BLaER1 treated with 17β-estradiol and CSF1 and Interleukin-3, amounts not matched to agents 10 nM and 100 nM (cell line): ENCODE results near the gene TCF25.
"Not testable (repeated sequence)": the region's sequence is repeated elsewhere in the genome, so short reads cannot be mapped to it uniquely, and the experiment has no call there.

Experiments
- H3K27ac ChIP-seq, 11 experiments: shearing (Covaris generic); formaldehyde crosslinking; 2 replicates each; pipeline ENCODE4 v1.8.1; 2022
- H3K27me3 ChIP-seq, 11 experiments: shearing (Covaris generic); formaldehyde crosslinking; 2 replicates each; pipeline ENCODE4 v1.8.1; 2022
- H3K36me3 ChIP-seq, 11 experiments: shearing (Covaris generic); formaldehyde crosslinking; 2 replicates each; pipeline ENCODE4 v1.8.1; 2022
- H3K4me1 ChIP-seq, 10 experiments: shearing (Covaris generic); formaldehyde crosslinking; 2 replicates each; pipeline ENCODE4 v1.8.1; 2022
- H3K4me2 ChIP-seq, 11 experiments: shearing (Covaris generic); formaldehyde crosslinking; 2 replicates each; pipeline ENCODE4 v1.8.1; 2022
- H3K4me3 ChIP-seq, 10 experiments: shearing (Covaris generic); formaldehyde crosslinking; 2 replicates each; pipeline ENCODE4 v1.8.1; 2022
- H3K9ac ChIP-seq, 11 experiments: shearing (Covaris generic); formaldehyde crosslinking; 2 replicates each; pipeline ENCODE4 v1.8.1; 2022
- H3K9me3 ChIP-seq, 11 experiments: shearing (Covaris generic); formaldehyde crosslinking; replicated peaks in 1 of 11; 2 replicates each; pipeline ENCODE4 v1.8.1; 2022
- H4K20me1 ChIP-seq, 11 experiments: shearing (Covaris generic); formaldehyde crosslinking; 2 replicates each; pipeline ENCODE4 v1.8.1; 2022
- Cebpa-rat ChIP-seq, 11 experiments: shearing (Covaris generic); IDR thresholded peaks; 2 replicates each; pipeline ENCODE4 v1.8.1; 2022

TCF25 gene

GRCh38 chr16:89909777-89910716 is 36.7 kb downstream of the TCF25 start:
- Histone ChIP-seq H3K9ac (peak overlapping the region in 6 of 11 experiments; percentile 1 to 38 (median 10); a peak in 6 of 22 replicates), H3K4me1 (peaks cover 17 to 51% (median 34%) of the 10 kb centered on the region in 10 experiments), H3K9me3 (peaks cover 0 to 23% (median 13%) of the 10 kb centered on the region in 11 experiments; a peak in 17 of 22 replicates), H3K4me3 (no peak overlapping the region), H3K4me2 (peak overlapping the region; percentile 0 to 71 (median 38); a peak in 16 of 22 replicates), H4K20me1 (peaks cover 24 to 78% (median 60%) of the 10 kb centered on the region in 11 experiments; a peak in 20 of 22 replicates), H3K27me3 (no peaks in the 10 kb centered on the region), H3K27ac (peak overlapping the region in 5 of 11 experiments; percentile 12 to 53 (median 14); a peak in 7 of 22 replicates), H3K36me3 (peaks cover 67 to 79% (median 75%) of the 10 kb centered on the region in 11 experiments)
- TF ChIP-seq Cebpa-rat (IDR thresholded peaks at IDR 0.05) = no peak

DNA sequence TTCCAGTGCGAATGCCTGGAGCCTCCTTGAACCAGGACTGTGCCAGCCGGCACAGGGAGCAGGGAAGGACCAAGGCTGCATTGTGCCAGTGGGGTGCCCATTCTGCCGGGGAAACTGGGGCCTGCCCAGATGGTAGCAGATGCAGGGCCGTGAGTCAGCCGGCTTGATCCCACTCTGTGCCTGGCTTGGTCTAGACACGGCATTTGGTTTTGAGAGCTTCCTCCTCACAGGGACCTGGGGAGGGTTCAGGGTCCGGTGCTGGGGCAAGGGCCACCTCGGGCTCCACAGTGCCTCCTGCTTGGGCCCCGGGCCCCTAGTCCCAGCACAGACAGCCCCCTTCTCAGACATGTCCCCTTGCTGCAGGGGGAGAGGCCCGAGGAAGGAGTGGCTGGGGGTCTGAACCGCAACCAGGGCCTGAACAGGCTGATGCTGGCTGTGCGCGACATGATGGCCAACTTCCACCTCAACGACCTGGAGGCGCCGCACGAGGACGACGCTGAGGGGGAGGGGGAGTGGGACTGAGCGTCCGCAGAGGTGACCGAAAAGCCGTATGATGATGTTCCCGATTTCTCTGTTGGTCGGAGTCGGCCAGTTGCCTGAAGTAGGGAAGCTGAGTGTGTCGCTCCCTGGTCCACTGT is 37.4 kb downstream of the TCF25 start:
- H3K4me3 ChIP-seq = no peak overlapping the region
- H3K36me3 ChIP-seq = peaks cover 59 to 71% (median 67%) of the 10 kb centered on the region in 11 experiments
- H4K20me1 ChIP-seq = peaks cover 24 to 75% (median 57%) of the 10 kb centered on the region in 11 experiments; a peak in 19 of 22 replicates
- no peak overlapping the region for H3K4me2 ChIP-seq
- H3K9me3 ChIP-seq = peaks cover 0 to 20% (median 13%) of the 10 kb centered on the region in 11 experiments; a peak in 17 of 22 replicates
- peak overlapping the region in 2 of 11 experiments; percentile 18 to 21; a peak in 3 of 22 replicates for H3K27ac ChIP-seq
- TF ChIP-seq Cebpa-rat (IDR thresholded peaks at IDR 0.05) = no peak
- H3K27me3 ChIP-seq = no peaks in the 10 kb centered on the region
- H3K4me1 ChIP-seq = peaks cover 17 to 51% (median 34%) of the 10 kb centered on the region in 10 experiments
- 0 out of 22 replicates have a peak overlapping the region, but pooled peaks of 3 of the 11 experiments have one; percentile 6 to 8 (median 7) for H3K9ac ChIP-seq

DNA sequence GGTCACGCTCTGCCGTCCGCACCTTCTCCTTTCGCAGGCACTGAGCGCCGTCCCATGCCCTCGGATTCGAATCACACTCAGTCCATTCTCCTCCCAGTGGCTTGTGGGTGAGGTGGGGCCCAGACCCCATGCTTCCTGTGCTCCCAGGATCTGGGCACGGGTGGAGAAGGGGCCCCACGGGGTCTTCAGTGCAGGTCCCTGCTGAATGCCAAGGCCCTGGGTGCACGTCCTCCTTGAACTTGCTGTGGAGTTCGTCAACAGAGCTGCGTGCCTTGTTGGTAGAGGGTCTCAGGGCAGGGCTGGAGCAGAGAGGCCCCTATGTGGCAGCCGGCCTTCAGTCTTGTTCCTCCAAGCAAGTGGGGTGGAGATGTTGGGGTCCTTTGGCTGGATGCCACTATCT is 38.0 kb downstream of the TCF25 start:
- H3K9me3 ChIP-seq = peaks cover 0 to 14% (median 8%) of the 10 kb centered on the region in 11 experiments; a peak in 17 of 22 replicates
- H3K9ac ChIP-seq = no peak overlapping the region
- no peaks in the 10 kb centered on the region for H3K27me3 ChIP-seq
- peaks cover 17 to 52% (median 35%) of the 10 kb centered on the region in 10 experiments for H3K4me1 ChIP-seq
- no peak overlapping the region for H3K27ac ChIP-seq
- H3K4me3 ChIP-seq = no peak overlapping the region
- peaks cover 54 to 66% (median 61%) of the 10 kb centered on the region in 11 experiments for H3K36me3 ChIP-seq
- H3K4me2 ChIP-seq = no peak overlapping the region
- no peak for TF ChIP-seq Cebpa-rat (IDR thresholded peaks at IDR 0.05)
- H4K20me1 ChIP-seq = peaks cover 23 to 72% (median 52%) of the 10 kb centered on the region in 11 experiments; a peak in 19 of 22 replicates

- H3K9me3 ChIP-seq = peaks cover 0 to 7% (median 0%) of the 10 kb centered on the region in 11 experiments; a peak in 7 of 22 replicates
- no peak overlapping the region for H3K27ac ChIP-seq
- peaks cover 46 to 58% (median 54%) of the 10 kb centered on the region in 11 experiments for H3K36me3 ChIP-seq
These were observed 38.8 kb downstream of the TCF25 start for GRCh38 chr16:89912143-89912542.

GRCh38 chr16:89912627-89913026 is 39.2 kb downstream of the TCF25 start:
- Histone ChIP-seq H3K9ac (0 out of 22 replicates have a peak overlapping the region, but pooled peaks of 1 of the 11 experiments have one; percentile 2), H3K36me3 (peaks cover 46 to 58% (median 54%) of the 10 kb centered on the region in 11 experiments), H3K4me1 (peaks cover 25 to 65% (median 47%) of the 10 kb centered on the region in 10 experiments), H3K4me3 (no peak overlapping the region), H3K27me3 (no peaks in the 10 kb centered on the region), H3K4me2 (peak overlapping the region in 2 of 11 experiments; percentile 16 to 26; a peak in 3 of 22 replicates), H3K27ac (no peak overlapping the region), H4K20me1 (peaks cover 16 to 66% (median 46%) of the 10 kb centered on the region in 11 experiments; a peak in 18 of 22 replicates), H3K9me3 (peaks cover 0 to 7% (median 0%) of the 10 kb centered on the region in 11 experiments; a peak in 7 of 22 replicates)
- no peak for TF ChIP-seq Cebpa-rat (IDR thresholded peaks at IDR 0.05)

More at GRCh38 chr16:89912143-89912542, 38.8 kb downstream of the TCF25 start:
- Histone ChIP-seq H3K4me2 (peak overlapping the region in 2 of 11 experiments; percentile 16 to 26; a peak in 3 of 22 replicates), H3K9ac (0 out of 22 replicates have a peak overlapping the region, but pooled peaks of 1 of the 11 experiments have one; percentile 20), H3K4me1 (peaks cover 20 to 60% (median 42%) of the 10 kb centered on the region in 10 experiments), H3K27me3 (no peaks in the 10 kb centered on the region), H4K20me1 (peaks cover 16 to 66% (median 46%) of the 10 kb centered on the region in 11 experiments; a peak in 18 of 22 replicates), H3K4me3 (no peak overlapping the region)
- no peak for TF ChIP-seq Cebpa-rat (IDR thresholded peaks at IDR 0.05)

GRCh38 chr16:89913408-89914387 is 40.3 kb downstream of the TCF25 start:
- TF ChIP-seq Cebpa-rat (IDR thresholded peaks at IDR 0.05) = no peak
- Histone ChIP-seq H3K27me3 (no peaks in the 10 kb centered on the region), H3K4me2 (no peak overlapping the region), H4K20me1 (peaks cover 16 to 66% (median 46%) of the 10 kb centered on the region in 11 experiments; a peak in 18 of 22 replicates), H3K4me1 (peaks cover 35 to 74% (median 58%) of the 10 kb centered on the region in 10 experiments), H3K9ac (no peak overlapping the region; a peak in 1 of 22 replicates), H3K36me3 (peaks cover 39 to 53% (median 47%) of the 10 kb centered on the region in 11 experiments), H3K9me3 (no peaks in the 10 kb centered on the region), H3K4me3 (no peak overlapping the region), H3K27ac (no peak overlapping the region)

DNA sequence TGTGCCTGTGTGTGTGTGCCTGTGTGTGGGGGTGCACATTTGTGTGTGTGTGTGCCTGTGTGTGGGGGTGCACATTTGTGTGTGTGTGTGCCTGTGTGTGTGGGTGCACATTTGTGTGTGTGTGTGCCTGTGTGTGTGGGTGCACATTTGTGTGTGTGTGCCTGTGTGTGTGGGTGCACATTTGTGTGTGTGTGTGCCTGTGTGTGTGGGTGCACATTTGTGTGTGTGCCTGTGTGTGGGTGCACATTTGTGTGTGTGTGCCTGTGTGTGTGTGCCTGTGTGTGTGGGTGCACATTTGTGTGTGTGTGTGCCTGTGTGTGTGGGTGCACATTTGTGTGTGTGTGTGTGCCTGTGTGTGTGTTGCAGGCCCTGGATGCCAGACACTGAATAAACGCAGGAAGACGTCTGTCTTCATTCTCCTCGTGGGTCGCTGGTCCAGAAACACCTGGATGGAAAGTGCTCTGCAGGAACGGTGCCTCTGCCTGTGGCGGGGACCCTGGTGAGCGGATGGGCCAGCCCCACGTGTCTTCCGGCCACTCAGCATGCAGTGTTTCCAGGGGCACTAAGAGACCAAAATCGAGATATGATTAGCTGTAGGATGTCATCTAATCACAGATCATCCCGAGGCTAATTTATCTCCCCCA is 41.4 kb downstream of the TCF25 start:
- peaks cover 29 to 43% (median 37%) of the 10 kb centered on the region in 11 experiments for H3K36me3 ChIP-seq
- not testable (repeated sequence) for H3K4me2 ChIP-seq, H3K4me3 ChIP-seq, H3K27me3 ChIP-seq, H3K27ac ChIP-seq, H3K9me3 ChIP-seq
- peaks cover 14 to 60% (median 38%) of the 10 kb centered on the region in 11 experiments; a peak in 18 of 22 replicates for H4K20me1 ChIP-seq
- peaks cover 43 to 74% (median 64%) of the 10 kb centered on the region in 10 experiments for H3K4me1 ChIP-seq
- H3K9ac ChIP-seq = 0 out of 22 replicates have a peak overlapping the region, but pooled peaks of 1 of the 11 experiments have one; percentile 6
